Loucy (cell line): ENCODE data around the gene TMEM52.

ENCODE experiments used
- H2AFZ ChIP-seq: fragments of 200-600 bp; sonication (generic); 2 replicates; pipeline ENCODE4 v1.6.0; 2016; ENCODE audit warnings: antibody characterized with exemption, mild to moderate bottlenecking, low read length, moderate library complexity
- H3F3A ChIP-seq: fragments of 200-600 bp; 2 replicates; pipeline ENCODE4 v1.6.0; 2016; ENCODE audit warnings: antibody characterized with exemption, low read depth, mild to moderate bottlenecking
- H3K27me3 ChIP-seq: fragments of 200-600 bp; sonication (generic); 2 replicates; pipeline ENCODE4 v1.6.1; 2014; ENCODE audit warnings: low read length, mild to moderate bottlenecking; ENCODE audit not compliant: insufficient read depth, poor library complexity, severe bottlenecking
- H3K36me3 ChIP-seq: fragments of 200-600 bp; sonication (generic); 2 replicates; pipeline ENCODE4 v1.6.1; 2016; ENCODE audit warnings: low read length; ENCODE audit not compliant: insufficient read depth
- H3K4me1 ChIP-seq: fragments of 200-600 bp; sonication (generic); 2 replicates; pipeline ENCODE4 v1.5.1; 2014; ENCODE audit warnings: low read length, mild to moderate bottlenecking; ENCODE audit not compliant: insufficient read depth, poor library complexity, severe bottlenecking
- H3K4me2 ChIP-seq: fragments of 200-600 bp; sonication (generic); 2 replicates; pipeline ENCODE4 v1.6.0; 2014; ENCODE audit warnings: antibody characterized with exemption, low read length, low read depth, mild to moderate bottlenecking; ENCODE audit not compliant: poor library complexity, severe bottlenecking
- H3K4me3 ChIP-seq: fragments of 200-600 bp; sonication (generic); 2 replicates; pipeline ENCODE4 v1.5.1; 2014; ENCODE audit warnings: low read length, mild to moderate bottlenecking, mixed read lengths; ENCODE audit not compliant: poor library complexity, severe bottlenecking
- H3K79me2 ChIP-seq: fragments of 200-600 bp; sonication (generic); 2 replicates; pipeline ENCODE4 v1.6.1; 2014; ENCODE audit warnings: low read length; ENCODE audit not compliant: insufficient read depth
- H3K9ac ChIP-seq: fragments of 200-600 bp; sonication (generic); 2 replicates; pipeline ENCODE4 v1.6.0; 2014; ENCODE audit warnings: mild to moderate bottlenecking, low read depth, low read length, moderate library complexity; ENCODE audit not compliant: poor library complexity, severe bottlenecking
- H3K9me2 ChIP-seq: fragments of 200-600 bp; sonication (generic); replicated peaks from 2 replicates; pipeline ENCODE4 v1.6.1; 2016; ENCODE audit warnings: low read depth, low read length, mixed read lengths
- H3K9me3 ChIP-seq: fragments of 200-600 bp; sonication (generic); 2 replicates; pipeline ENCODE4 v1.6.1; 2014; ENCODE audit warnings: mild to moderate bottlenecking, antibody characterized with exemption, low read length, low read depth; ENCODE audit not compliant: insufficient read depth
- H4K20me1 ChIP-seq: fragments of 200-600 bp; sonication (generic); 2 replicates; pipeline ENCODE4 v1.6.0; 2014; ENCODE audit warnings: antibody characterized with exemption, low read length, mild to moderate bottlenecking; ENCODE audit not compliant: insufficient read depth, poor library complexity, severe bottlenecking
- EZH2phosphoT487 ChIP-seq: fragments of 200-600 bp; IDR thresholded peaks from 2 replicates; pipeline ENCODE4 v1.6.1; 2018; ENCODE audit warnings: antibody characterized with exemption, mild to moderate bottlenecking, moderate library complexity, borderline replicate concordance
- TF ChIP-seq, protein P1 (sequence below): fragments of 200-600 bp; sonication (generic); conservative IDR thresholded peaks from 2 replicates; pipeline ENCODE4 v1.5.1; 2014; ENCODE audit warnings: mild to moderate bottlenecking, antibody characterized with exemption, low read length

Gene TMEM52

GRCh38 chr1:1950940-1951339 lies 31.9 kb upstream of the TMEM52 start:
- Histone ChIP-seq H4K20me1 (no peaks in the 10 kb centered on the region), H2AFZ (no peak overlapping the region), H3F3A (no peaks in the 10 kb centered on the region), H3K9ac (no peak overlapping the region), H3K4me2 (no peak overlapping the region), H3K9me3 (no peaks in the 10 kb centered on the region), H3K36me3 (no peaks in the 10 kb centered on the region), H3K79me2 (no peaks in the 10 kb centered on the region), H3K4me3 (no peak overlapping the region), H3K9me2 (no peaks in the 10 kb centered on the region), H3K27me3 (no peaks in the 10 kb centered on the region), H3K4me1 (no peaks in the 10 kb centered on the region)
- TF ChIP-seq EZH2phosphoT487, result no peak
- TF ChIP-seq, protein P1, sequence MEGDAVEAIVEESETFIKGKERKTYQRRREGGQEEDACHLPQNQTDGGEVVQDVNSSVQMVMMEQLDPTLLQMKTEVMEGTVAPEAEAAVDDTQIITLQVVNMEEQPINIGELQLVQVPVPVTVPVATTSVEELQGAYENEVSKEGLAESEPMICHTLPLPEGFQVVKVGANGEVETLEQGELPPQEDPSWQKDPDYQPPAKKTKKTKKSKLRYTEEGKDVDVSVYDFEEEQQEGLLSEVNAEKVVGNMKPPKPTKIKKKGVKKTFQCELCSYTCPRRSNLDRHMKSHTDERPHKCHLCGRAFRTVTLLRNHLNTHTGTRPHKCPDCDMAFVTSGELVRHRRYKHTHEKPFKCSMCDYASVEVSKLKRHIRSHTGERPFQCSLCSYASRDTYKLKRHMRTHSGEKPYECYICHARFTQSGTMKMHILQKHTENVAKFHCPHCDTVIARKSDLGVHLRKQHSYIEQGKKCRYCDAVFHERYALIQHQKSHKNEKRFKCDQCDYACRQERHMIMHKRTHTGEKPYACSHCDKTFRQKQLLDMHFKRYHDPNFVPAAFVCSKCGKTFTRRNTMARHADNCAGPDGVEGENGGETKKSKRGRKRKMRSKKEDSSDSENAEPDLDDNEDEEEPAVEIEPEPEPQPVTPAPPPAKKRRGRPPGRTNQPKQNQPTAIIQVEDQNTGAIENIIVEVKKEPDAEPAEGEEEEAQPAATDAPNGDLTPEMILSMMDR, result no peak

DNA sequence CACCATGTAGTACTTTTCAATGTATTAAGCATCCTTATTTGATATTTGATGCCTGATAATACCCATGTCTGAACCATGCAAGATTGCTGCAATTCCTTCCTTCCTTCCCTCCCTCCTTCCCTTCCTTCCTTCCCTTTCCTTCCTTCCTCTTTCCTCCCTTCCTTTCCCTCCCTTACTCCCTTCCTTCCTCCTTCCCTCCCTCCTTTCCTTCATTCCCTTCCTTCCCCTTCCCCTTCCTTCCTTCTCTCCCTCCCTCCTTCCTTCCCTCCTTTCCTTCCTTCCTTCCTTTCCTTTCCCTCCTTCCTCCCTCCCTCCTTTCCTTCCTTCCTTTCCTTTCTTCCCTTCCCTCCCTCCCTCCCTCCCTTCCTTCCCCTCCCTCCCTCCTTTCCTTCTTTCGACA lies 29.7 kb upstream of the TMEM52 start:
- no peak overlapping the region for H3K4me2 ChIP-seq

DNA sequence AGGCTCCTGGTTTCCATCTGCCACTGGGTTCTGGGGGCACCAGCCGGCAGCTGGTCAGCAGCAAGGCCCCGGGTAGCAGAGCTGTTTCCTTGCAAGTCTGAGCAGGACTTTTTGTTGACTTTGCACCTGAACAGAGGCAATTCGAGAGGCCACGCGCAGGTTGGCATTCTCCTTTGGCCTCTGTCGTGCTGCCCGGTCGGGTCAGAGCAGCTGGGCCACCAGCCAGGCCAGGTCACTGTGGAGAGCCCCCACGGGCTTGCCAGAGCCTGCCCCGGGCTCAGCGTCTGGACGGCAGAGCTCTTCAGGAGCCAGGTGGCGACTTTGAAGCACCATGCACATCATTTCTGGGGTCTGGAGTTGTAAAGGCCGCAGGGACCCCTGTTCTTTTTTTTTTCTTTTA lies 28.4 kb upstream of the TMEM52 start:
- H3K4me2 ChIP-seq, result no peak overlapping the region
- H3K4me3 ChIP-seq, result no peak overlapping the region
- H3K9me3 ChIP-seq, result no peaks in the 10 kb centered on the region
- H3F3A ChIP-seq, result no peaks in the 10 kb centered on the region
- no peaks in the 10 kb centered on the region for H4K20me1 ChIP-seq
- H3K36me3 ChIP-seq, result no peaks in the 10 kb centered on the region
- no peak overlapping the region for H2AFZ ChIP-seq
- no peaks in the 10 kb centered on the region for H3K9me2 ChIP-seq
- H3K9ac ChIP-seq, result no peak overlapping the region
- H3K27me3 ChIP-seq, result no peaks in the 10 kb centered on the region
- H3K4me1 ChIP-seq, result no peaks in the 10 kb centered on the region
- TF ChIP-seq, protein P1, result no peak
- no peak for TF ChIP-seq EZH2phosphoT487
- H3K79me2 ChIP-seq, result no peaks in the 10 kb centered on the region

More for the DNA sequence above, 29.7 kb upstream of the TMEM52 start:
- no peaks in the 10 kb centered on the region for H3K4me1 ChIP-seq
- H2AFZ ChIP-seq, result no peak overlapping the region
- H3K9ac ChIP-seq, result no peak overlapping the region
- no peaks in the 10 kb centered on the region for H3F3A ChIP-seq
- H3K79me2 ChIP-seq, result no peaks in the 10 kb centered on the region
- H3K9me2 ChIP-seq, result no peaks in the 10 kb centered on the region
- H3K4me3 ChIP-seq, result no peak overlapping the region
- H3K9me3 ChIP-seq, result no peaks in the 10 kb centered on the region
- no peaks in the 10 kb centered on the region for H3K27me3 ChIP-seq
- no peak for TF ChIP-seq EZH2phosphoT487
- TF ChIP-seq, protein P1, result no peak
- no peaks in the 10 kb centered on the region for H3K36me3 ChIP-seq
- no peaks in the 10 kb centered on the region for H4K20me1 ChIP-seq
